Erythroblast (primary cell): ENCODE data around the gene MRPL27.
A peak's percentile ranks its signal among the peaks of the same experiment; 100 is the strongest.

Source experiments
- DNase-seq, 2 experiments: peaks; one replicate each; lab custom pipeline; 2025; lab: John Stamatoyannopoulos, UW
- GATA1 ChIP-seq: IDR thresholded peaks from 2 replicates; pipeline ENCODE4 v1.6.1; 2011; ENCODE audit warnings: low read depth, mild to moderate bottlenecking, control low read depth, low read length, moderate library complexity
- POLR2A ChIP-seq: IDR thresholded peaks from 2 replicates; pipeline ENCODE4 v1.6.1; 2011; ENCODE audit warnings: mild to moderate bottlenecking, low read length

MRPL27 gene

GRCh38 chr17:50375858-50376538, 3.0 kb upstream of the MRPL27 start:
- TF ChIP-seq POLR2A (no peak), GATA1 (no peak)
- no peak for DNase-seq

GRCh38 chr17:50373705-50374104, 721 bp upstream of the MRPL27 start:
- TF ChIP-seq GATA1 (no peak), POLR2A (no peak)
- DNase-seq = no peak

GRCh38 chr17:50372222-50372757, 694 bp downstream of the MRPL27 start:
- peak in 1 of 2 experiments; percentile 65 for DNase-seq
- TF ChIP-seq GATA1 (no peak), POLR2A (no peak)

- peak in 1 of 2 experiments; percentile 30 for DNase-seq
- TF ChIP-seq GATA1 = no peak
- no peak for TF ChIP-seq POLR2A
Observed at GRCh38 chr17:50371526-50371925, 1.5 kb downstream of the MRPL27 start.

- TF ChIP-seq POLR2A (no peak), GATA1 (no peak)
- DNase-seq = no peak
Observed at GRCh38 chr17:50370052-50370451, 2.9 kb downstream of the MRPL27 start.

GRCh38 chr17:50367401-50367800, 5.6 kb downstream of the MRPL27 start:
- DNase-seq = no peak
- TF ChIP-seq POLR2A (no peak), GATA1 (no peak)

- TF ChIP-seq GATA1 = no peak
- no peak for DNase-seq
Observed at GRCh38 chr17:50365649-50366393, 7.2 kb downstream of the MRPL27 start.

- no peak for DNase-seq
Observed at GRCh38 chr17:50365165-50365564, 7.8 kb downstream of the MRPL27 start.

GRCh38 chr17:50364715-50365114, 8.3 kb downstream of the MRPL27 start:
- DNase-seq = no peak
- TF ChIP-seq POLR2A (no peak), GATA1 (no peak)

More at GRCh38 chr17:50365165-50365564, 7.8 kb downstream of the MRPL27 start:
- no peak for TF ChIP-seq GATA1
- TF ChIP-seq POLR2A = no peak

- DNase-seq = no peak
- TF ChIP-seq GATA1 (no peak), POLR2A (no peak)
Observed at GRCh38 chr17:50364061-50364458, 8.9 kb downstream of the MRPL27 start.

GRCh38 chr17:50363217-50364060, 9.5 kb downstream of the MRPL27 start:
- TF ChIP-seq POLR2A (no peak), GATA1 (no peak)
- DNase-seq = peak in 1 of 2 experiments; percentile 28

- DNase-seq = no peak
- TF ChIP-seq POLR2A = no peak
- no peak for TF ChIP-seq GATA1
Observed at GRCh38 chr17:50362661-50363060, 10.3 kb downstream of the MRPL27 start.
